H1 (cell line): ENCODE measurements around the gene MED10. TPM values are rescaled to one million over a fixed set of nuclear protein-coding genes. Genes with fewer than 3 reads are reported as not detected.

Experiments
- CBX8 ChIP-seq: fragments of 300-800, 300-1000 bp; sonication (generic); IDR thresholded peaks from 2 replicates; pipeline ENCODE4 v1.7.1; 2016; ENCODE audit warnings: low read depth, low read length, borderline replicate concordance
- CREB1 ChIP-seq: IDR thresholded peaks from 2 replicates; pipeline ENCODE4 v1.6.1; 2012; ENCODE audit warnings: inconsistent platforms
- RXRA ChIP-seq: IDR thresholded peaks from 2 replicates; pipeline ENCODE4 v1.6.1; 2011; ENCODE audit warnings: low read depth, mild to moderate bottlenecking, low read length, moderate library complexity; ENCODE audit not compliant: insufficient read depth
- USF2 ChIP-seq: IDR thresholded peaks from 2 replicates; pipeline ENCODE4 v1.6.1; 2011; ENCODE audit warnings: low read length, improper control_type of control experiment
- polyA plus RNA-seq, 7 experiments: library from polyadenylated mRNA; depleted of rRNA in 3 of 7; stranded (reverse) in 5 of 7; unstranded in 2 of 7; fragments of >200 nt in 5 of 7; fragments of 200-250 nt in 2 of 7; gene quantifications; 1 replicate in 5 of 7; 2 replicates in 1 of 7; 4 replicates in 1 of 7; pipeline versions ENCODE4 v1.2.1 to v1.2.3, GENCODE V29; 2011 to 2013; ENCODE audit warnings: missing spikeins in 2 of 7, mixed read lengths in 2 of 7
- total RNA-seq: library from RNA; stranded (reverse); fragmentation: NEBNext Ultra II Directional; extraction: Animal tissue kit (Norgen Biotek cat#: 25700); gene quantifications from 2 replicates; pipeline ENCODE4 v1.2.1, GENCODE V29; 2021
- TF ChIP-seq, protein P1 (sequence below): IDR thresholded peaks from 2 replicates; pipeline ENCODE4 v1.6.1; 2012; ENCODE audit warnings: inconsistent platforms

Gene MED10
- total and polyA plus RNA-seq, 2 of the 8 experiments (the other 6 are each of a cell fraction or from before 2014, with no cell fraction given), result 20.1 to 23.2 TPM

GRCh38 chr5:6402939-6403338 is 24.6 kb upstream of the MED10 start (continued):
- TF ChIP-seq RXRA, result no peak
- no peak for TF ChIP-seq USF2
- TF ChIP-seq CREB1, result no peak
- TF ChIP-seq, protein P1, sequence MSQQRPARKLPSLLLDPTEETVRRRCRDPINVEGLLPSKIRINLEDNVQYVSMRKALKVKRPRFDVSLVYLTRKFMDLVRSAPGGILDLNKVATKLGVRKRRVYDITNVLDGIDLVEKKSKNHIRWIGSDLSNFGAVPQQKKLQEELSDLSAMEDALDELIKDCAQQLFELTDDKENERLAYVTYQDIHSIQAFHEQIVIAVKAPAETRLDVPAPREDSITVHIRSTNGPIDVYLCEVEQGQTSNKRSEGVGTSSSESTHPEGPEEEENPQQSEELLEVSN, result no peak
- TF ChIP-seq CBX8, result no peak
